Endodermal cell (in vitro differentiated cells): ENCODE measurements around the gene CABP1. TPM values are rescaled to one million over a fixed set of nuclear protein-coding genes. Genes with fewer than 3 reads are reported as not detected.

ENCODE experiments used
- DNase-seq: peaks from one replicate; pipeline ENCODE4 v3.0.0-alpha.2; 2017
- H3K27ac ChIP-seq: 2 replicates; pipeline ENCODE4 v1.5.1; 2013; ENCODE audit warnings: mild to moderate bottlenecking, low read depth, low read length, moderate library complexity
- H3K27me3 ChIP-seq: 2 replicates; pipeline ENCODE4 v1.6.1; 2013; ENCODE audit warnings: mild to moderate bottlenecking, low read length, moderate library complexity; ENCODE audit not compliant: insufficient read depth, control insufficient read depth, poor library complexity, severe bottlenecking
- H3K36me3 ChIP-seq: 2 replicates; pipeline ENCODE4 v1.7.0; 2013; ENCODE audit warnings: mild to moderate bottlenecking, low read length, moderate library complexity; ENCODE audit not compliant: control insufficient read depth, insufficient read depth
- H3K4me1 ChIP-seq: one replicate; pipeline ENCODE4 v1.7.0; 2013; ENCODE audit warnings: low read length; ENCODE audit not compliant: control insufficient read depth, insufficient read depth
- H3K4me3 ChIP-seq: 2 replicates; pipeline ENCODE4 v1.5.1; 2013; ENCODE audit warnings: mild to moderate bottlenecking, low read length, moderate library complexity
- H3K9ac ChIP-seq: 2 replicates; pipeline ENCODE4 v1.6.1; 2013; ENCODE audit warnings: mild to moderate bottlenecking, low read length, moderate library complexity; ENCODE audit not compliant: poor library complexity, severe bottlenecking; ENCODE audit errors: extremely low read depth
- H3K9me3 ChIP-seq: 2 replicates; pipeline ENCODE4 v1.6.1; 2013; ENCODE audit warnings: mild to moderate bottlenecking, low read length, moderate library complexity; ENCODE audit not compliant: control insufficient read depth
- H3K27ac Mint-ChIP-seq: 2 replicates; pipeline ENCODE4 v1.8.0; 2020; ENCODE audit warnings: mixed read lengths
- H3K27me3 Mint-ChIP-seq: 2 replicates; pipeline ENCODE4 v1.8.0; 2021; ENCODE audit warnings: mild to moderate bottlenecking, mixed read lengths; ENCODE audit not compliant: insufficient read depth
- H3K36me3 Mint-ChIP-seq: 2 replicates; pipeline ENCODE4 v1.8.0; 2020; ENCODE audit warnings: low read depth, mixed read lengths
- H3K4me1 Mint-ChIP-seq: 2 replicates; pipeline ENCODE4 v1.8.0; 2020; ENCODE audit warnings: mixed read lengths
- H3K4me3 Mint-ChIP-seq: 2 replicates; pipeline ENCODE4 v1.8.0; 2020; ENCODE audit warnings: mild to moderate bottlenecking, moderate library complexity, mixed read lengths
- H3K9me3 Mint-ChIP-seq: 2 replicates; pipeline ENCODE4 v1.8.0; 2020; ENCODE audit warnings: mild to moderate bottlenecking, mixed read lengths
- CTCF ChIP-seq: fragments of 200-600 bp; sonication (generic); conservative IDR thresholded peaks from 2 replicates; pipeline ENCODE4 v1.5.0; 2021; ENCODE audit warnings: antibody characterized with exemption, mild to moderate bottlenecking
- WGBS, 2 experiments: methylation state at CpG; one replicate each; pipeline versions ENCODE4 v1.1.5 to v1.1.7; 2013; ENCODE audit warnings: missing lambda C conversion rate in 2 of 2, mixed read lengths in 1 of 2; ENCODE audit not compliant: insufficient coverage in 1 of 2, insufficient read length in 1 of 2; 5-methylcytosine and 5-hydroxymethylcytosine counted together
- total RNA-seq, 2 donors: library from RNA; stranded (reverse); fragmentation: NEBNext Ultra II Directional in 1 of 2; extraction: Animal tissue kit (Norgen Biotek cat#: 25700) in 1 of 2; gene quantifications; 2 replicates in 1 of 2; 3 replicates in 1 of 2; pipeline ENCODE4 v1.2.1, GENCODE V29; 2021

CABP1 gene
- total RNA-seq, 2 donors from 2014 or later, result 0.29 to 0.86 TPM

GRCh38 chr12:120643574-120643973 lies 3.1 kb downstream of the CABP1 start:
- whole genome bisulfite sequencing, 2 experiments, result 81 to 84% methylated on average over 2 to 4 of the region's 4 CpGs
- H3K9me3 Mint-ChIP-seq, result no peaks in the 10 kb centered on the region
- H3K27ac ChIP-seq, result no peak overlapping the region

GRCh38 chr12:120646044-120646443 lies 5.6 kb downstream of the CABP1 start:
- Mint-ChIP-seq H3K27me3 (peaks cover 71% of the 10 kb centered on the region), H3K36me3 (no peaks in the 10 kb centered on the region)

More at GRCh38 chr12:120643574-120643973, 3.1 kb downstream of the CABP1 start:
- Histone ChIP-seq H3K9ac (no peak overlapping the region), H3K27me3 (peaks cover 60% of the 10 kb centered on the region), H3K36me3 (no peaks in the 10 kb centered on the region), H3K4me3 (no peak overlapping the region), H3K9me3 (no peaks in the 10 kb centered on the region), H3K4me1 (peaks cover 3% of the 10 kb centered on the region)
- DNase-seq, result no peak
- Mint-ChIP-seq H3K4me1 (peaks cover 8% of the 10 kb centered on the region), H3K27me3 (peaks cover 61% of the 10 kb centered on the region), H3K27ac (no peak overlapping the region), H3K4me3 (no peak overlapping the region), H3K36me3 (no peaks in the 10 kb centered on the region)
- no peak for TF ChIP-seq CTCF

GRCh38 chr12:120647375-120647755 lies 6.9 kb downstream of the CABP1 start:
- Mint-ChIP-seq H3K36me3 (no peaks in the 10 kb centered on the region), H3K27me3 (peaks cover 60% of the 10 kb centered on the region), H3K4me1 (peaks cover 13% of the 10 kb centered on the region), H3K27ac (no peak overlapping the region), H3K4me3 (no peak overlapping the region), H3K9me3 (no peaks in the 10 kb centered on the region)
- H3K36me3 ChIP-seq, result no peaks in the 10 kb centered on the region
- WGBS, 2 experiments, result 91% methylated on average over 9 to 13 of the region's 13 CpGs
- H3K9me3 ChIP-seq, result no peaks in the 10 kb centered on the region
- TF ChIP-seq CTCF, result no peak
- DNase-seq, result no peak
- no peak overlapping the region for H3K9ac ChIP-seq
- H3K27ac ChIP-seq, result no peak overlapping the region
- H3K4me3 ChIP-seq, result no peak overlapping the region
- H3K27me3 ChIP-seq, result peaks cover 55% of the 10 kb centered on the region
- no peaks in the 10 kb centered on the region for H3K4me1 ChIP-seq

More at GRCh38 chr12:120646044-120646443, 5.6 kb downstream of the CABP1 start:
- 83 to 89% methylated on average over 3 to 6 of the region's 6 CpGs for WGBS, 2 experiments
- DNase-seq, result no peak
- Histone ChIP-seq H3K4me3 (no peak overlapping the region), H3K27ac (no peak overlapping the region), H3K36me3 (no peaks in the 10 kb centered on the region), H3K4me1 (peaks cover 3% of the 10 kb centered on the region), H3K27me3 (peaks cover 67% of the 10 kb centered on the region), H3K9ac (no peak overlapping the region), H3K9me3 (no peaks in the 10 kb centered on the region)
- no peak for TF ChIP-seq CTCF
- H3K27ac Mint-ChIP-seq, result no peak overlapping the region
- no peaks in the 10 kb centered on the region for H3K9me3 Mint-ChIP-seq
- H3K4me3 Mint-ChIP-seq, result no peak overlapping the region
- peaks cover 12% of the 10 kb centered on the region for H3K4me1 Mint-ChIP-seq
